A673 (cell line): Measurements from ENCODE around the gene IKZF2. TPM values are rescaled to one million over a fixed set of nuclear protein-coding genes. Genes with fewer than 3 reads are reported as not detected.

ENCODE experiments used
- BruUV-seq: library from RNA; stranded (reverse); fragments of 400-500 nt; replicated peaks from 2 replicates; lab custom pipeline; 2021; lab: Mats Ljungman, UMichigan
- CTCF ChIA-PET: fragments of 300-600 bp; sonication (Branson Sonifier 250); formaldehyde crosslinking; loops from one replicate; lab custom pipeline; 2022; ENCODE audit warnings: antibody characterized with exemption; lab: Charles Lee
- POLR2A ChIA-PET: fragments of 300-600 bp; sonication (Branson Sonifier 250); formaldehyde crosslinking; loops from one replicate; lab custom pipeline; 2022; ENCODE audit warnings: antibody characterized with exemption; ENCODE audit not compliant: low non-redundant PET; lab: Charles Lee
- DNase-seq: peaks from one replicate; pipeline ENCODE4 v3.0.0-alpha.2; 2015; ENCODE audit warnings: low spot score
- H3K27ac ChIP-seq: fragments of 200-600 bp; sonication (generic); 2 replicates; pipeline ENCODE4 v1.5.1; 2016; ENCODE audit warnings: mixed run types, low read depth, mild to moderate bottlenecking, mixed read lengths, antibody characterized with exemption, low read length; ENCODE audit not compliant: poor library complexity, severe bottlenecking
- H3K27me3 ChIP-seq: fragments of 200-600 bp; sonication (generic); replicated peaks from 2 replicates; pipeline ENCODE4 v1.6.1; 2017; ENCODE audit warnings: mixed run types, low read depth, mild to moderate bottlenecking, mixed read lengths, antibody characterized with exemption, low read length; ENCODE audit not compliant: insufficient read depth, poor library complexity
- H3K36me3 ChIP-seq: fragments of 200-600 bp; sonication (generic); 2 replicates; pipeline ENCODE4 v1.6.1; 2016; ENCODE audit warnings: mixed run types, mild to moderate bottlenecking, mixed read lengths, antibody characterized with exemption, low read length; ENCODE audit not compliant: insufficient read depth, poor library complexity, severe bottlenecking
- H3K4me1 ChIP-seq: fragments of 200-600 bp; sonication (generic); 2 replicates; pipeline ENCODE4 v1.6.1; 2017; ENCODE audit warnings: mixed run types, mild to moderate bottlenecking, mixed read lengths, antibody characterized with exemption, low read length; ENCODE audit not compliant: insufficient read depth, poor library complexity, severe bottlenecking
- H3K4me3 ChIP-seq: fragments of 200-600 bp; sonication (generic); 2 replicates; pipeline ENCODE4 v1.5.1; 2016; ENCODE audit warnings: low read depth, mixed run types, mild to moderate bottlenecking, mixed read lengths, low read length; ENCODE audit not compliant: poor library complexity, severe bottlenecking
- H3K9me3 ChIP-seq: fragments of 200-600 bp; sonication (generic); 2 replicates; pipeline ENCODE4 v1.6.1; 2016; ENCODE audit warnings: mixed run types, low read depth, mild to moderate bottlenecking, mixed read lengths, antibody characterized with exemption, low read length; ENCODE audit not compliant: poor library complexity, severe bottlenecking
- EZH2 ChIP-seq: fragments of 200-600 bp; sonication (generic); IDR thresholded peaks from 2 replicates; pipeline ENCODE4 v1.6.1; 2017; ENCODE audit warnings: borderline replicate concordance, low read depth, mild to moderate bottlenecking, mixed read lengths, antibody characterized with exemption, low read length; ENCODE audit not compliant: poor library complexity, severe bottlenecking
- intact Hi-C: fragments of 100-400 bp; cut with micrococcal nuclease; formaldehyde crosslinking; loops from one replicate; pipeline ENCODE4 v1.10.0; 2022; ENCODE audit not compliant: unreplicated experiment
- total RNA-seq: library from RNA; stranded (reverse); gene quantifications from 2 replicates; pipeline ENCODE4 v1.2.3, GENCODE V29; 2021
- TF ChIP-seq, protein P1 (sequence below): fragments of 300-800, 200-600 bp; sonication (generic); conservative IDR thresholded peaks from 2 replicates; pipeline ENCODE4 v1.5.1; 2017; ENCODE audit warnings: low read depth, mild to moderate bottlenecking, antibody characterized with exemption, low read length, moderate library complexity, mixed read lengths

IKZF2 gene
- total RNA-seq, 1 experiment from 2014 or later: 68.6 TPM

DNA sequence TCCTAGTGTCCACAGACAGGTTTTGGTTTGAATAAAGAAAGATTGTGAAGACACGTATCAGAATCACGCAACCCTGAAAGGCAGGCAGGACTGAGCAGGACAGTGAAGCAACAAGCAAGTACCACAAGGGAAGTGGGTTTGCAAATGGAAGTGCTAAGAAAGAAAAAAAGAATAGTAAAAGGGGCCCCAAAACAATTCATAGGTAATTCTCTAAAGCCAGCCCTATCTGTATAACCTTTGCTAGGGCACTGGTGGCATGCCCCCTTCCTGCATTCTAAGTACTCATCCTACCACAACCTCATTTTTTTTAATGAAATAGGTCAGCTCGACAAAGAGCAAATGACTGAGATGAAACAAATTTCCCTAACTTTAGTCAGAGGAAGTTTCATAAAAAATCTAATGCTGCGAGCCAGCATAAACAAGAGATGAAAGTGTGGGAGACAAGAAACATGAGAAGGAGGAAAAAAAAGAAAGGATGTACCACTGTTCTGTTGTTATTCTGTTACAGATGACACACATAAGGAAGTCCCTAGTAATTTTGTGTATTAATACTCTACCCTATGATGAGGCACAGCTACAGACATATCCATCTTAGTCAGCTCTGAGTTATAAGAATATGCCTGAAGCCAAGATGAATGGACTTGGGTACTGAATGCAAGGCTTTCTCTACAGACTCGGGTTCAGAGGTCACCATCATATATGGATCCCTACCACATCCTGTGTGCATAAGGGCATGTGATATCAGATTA, 32.2 kb downstream of the IKZF2 start:
- ChIA-PET POLR2A (interaction anchor here (0.5 kb wide), 1 partner anchor 99 kb away, joined by 5 read pairs; no protein-coding TSS in a partner anchor), CTCF (no interaction called here)
- Histone ChIP-seq H3K27me3 (no peaks in the 10 kb centered on the region), H3K36me3 (no peaks in the 10 kb centered on the region), H3K9me3 (no peaks in the 10 kb centered on the region), H3K27ac (no peak overlapping the region), H3K4me3 (no peak overlapping the region), H3K4me1 (peaks cover 81% of the 10 kb centered on the region)
- no peak for DNase-seq
- BruUV-seq: no TSS peak
- intact Hi-C loops: no loop called here
- TF ChIP-seq, protein P1, sequence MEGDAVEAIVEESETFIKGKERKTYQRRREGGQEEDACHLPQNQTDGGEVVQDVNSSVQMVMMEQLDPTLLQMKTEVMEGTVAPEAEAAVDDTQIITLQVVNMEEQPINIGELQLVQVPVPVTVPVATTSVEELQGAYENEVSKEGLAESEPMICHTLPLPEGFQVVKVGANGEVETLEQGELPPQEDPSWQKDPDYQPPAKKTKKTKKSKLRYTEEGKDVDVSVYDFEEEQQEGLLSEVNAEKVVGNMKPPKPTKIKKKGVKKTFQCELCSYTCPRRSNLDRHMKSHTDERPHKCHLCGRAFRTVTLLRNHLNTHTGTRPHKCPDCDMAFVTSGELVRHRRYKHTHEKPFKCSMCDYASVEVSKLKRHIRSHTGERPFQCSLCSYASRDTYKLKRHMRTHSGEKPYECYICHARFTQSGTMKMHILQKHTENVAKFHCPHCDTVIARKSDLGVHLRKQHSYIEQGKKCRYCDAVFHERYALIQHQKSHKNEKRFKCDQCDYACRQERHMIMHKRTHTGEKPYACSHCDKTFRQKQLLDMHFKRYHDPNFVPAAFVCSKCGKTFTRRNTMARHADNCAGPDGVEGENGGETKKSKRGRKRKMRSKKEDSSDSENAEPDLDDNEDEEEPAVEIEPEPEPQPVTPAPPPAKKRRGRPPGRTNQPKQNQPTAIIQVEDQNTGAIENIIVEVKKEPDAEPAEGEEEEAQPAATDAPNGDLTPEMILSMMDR: no peak
- TF ChIP-seq EZH2: no peak

DNA sequence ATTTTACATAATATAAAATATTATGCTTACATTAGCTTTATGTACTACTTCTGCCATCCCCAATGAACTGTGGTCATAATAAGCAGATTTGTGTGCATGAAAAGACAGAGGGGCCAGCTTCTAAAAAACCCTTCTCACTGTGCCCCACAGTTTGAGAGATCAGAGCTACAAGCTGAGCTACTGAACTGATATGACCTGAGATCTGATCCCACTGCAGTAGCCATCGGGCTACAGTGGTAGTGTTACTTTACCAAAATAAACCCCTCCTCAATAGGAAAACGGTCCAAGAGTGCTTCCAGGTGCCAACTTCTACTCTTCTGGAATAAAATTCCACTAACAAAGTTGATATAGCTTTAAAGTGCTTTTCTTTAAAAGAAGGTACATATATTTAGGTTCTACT, 43.1 kb downstream of the IKZF2 start:
- CTCF ChIA-PET: no interaction called here
- BruUV-seq: no TSS peak
- Histone ChIP-seq H3K36me3 (no peaks in the 10 kb centered on the region), H3K27me3 (no peaks in the 10 kb centered on the region), H3K9me3 (no peaks in the 10 kb centered on the region), H3K4me3 (no peak overlapping the region), H3K4me1 (peaks cover 43% of the 10 kb centered on the region), H3K27ac (no peak overlapping the region)
- DNase-seq: no peak
- no peak for TF ChIP-seq EZH2
- TF ChIP-seq, protein P1: no peak
- intact Hi-C loops: no loop called here
- POLR2A ChIA-PET: interaction anchor here (0.6 kb wide), 1 partner anchor 45 kb away, joined by 5 read pairs; no protein-coding TSS in a partner anchor

DNA sequence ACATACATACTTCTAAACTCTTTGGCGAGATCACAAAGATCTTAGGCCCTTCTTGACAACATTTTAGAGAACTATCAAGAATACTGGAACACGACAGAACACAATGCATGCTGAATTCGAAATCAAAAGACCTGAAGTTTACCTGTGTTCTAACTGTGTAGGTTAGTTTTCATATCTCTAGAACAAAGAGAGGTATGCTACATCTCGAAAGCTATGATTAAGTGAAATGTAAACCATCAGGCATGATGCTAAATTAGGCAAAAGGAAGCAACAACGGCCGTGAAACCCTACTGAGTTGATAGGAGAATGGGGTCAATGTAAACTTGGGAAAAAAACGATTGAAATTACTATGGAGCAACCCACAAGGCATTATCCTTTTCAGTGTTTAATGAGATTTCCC, 43.7 kb downstream of the IKZF2 start:
- Histone ChIP-seq H3K9me3 (no peaks in the 10 kb centered on the region), H3K4me1 (peaks cover 46% of the 10 kb centered on the region), H3K36me3 (no peaks in the 10 kb centered on the region), H3K27ac (no peak overlapping the region), H3K27me3 (no peaks in the 10 kb centered on the region), H3K4me3 (no peak overlapping the region)
- intact Hi-C loops: no loop called here
- ChIA-PET CTCF (no interaction called here), POLR2A (no interaction called here)
- no peak for DNase-seq
- BruUV-seq: no TSS peak
- TF ChIP-seq EZH2: no peak
- TF ChIP-seq, protein P1: no peak
